Measurements from ENCODE around the gene BICRA.

DNA sequence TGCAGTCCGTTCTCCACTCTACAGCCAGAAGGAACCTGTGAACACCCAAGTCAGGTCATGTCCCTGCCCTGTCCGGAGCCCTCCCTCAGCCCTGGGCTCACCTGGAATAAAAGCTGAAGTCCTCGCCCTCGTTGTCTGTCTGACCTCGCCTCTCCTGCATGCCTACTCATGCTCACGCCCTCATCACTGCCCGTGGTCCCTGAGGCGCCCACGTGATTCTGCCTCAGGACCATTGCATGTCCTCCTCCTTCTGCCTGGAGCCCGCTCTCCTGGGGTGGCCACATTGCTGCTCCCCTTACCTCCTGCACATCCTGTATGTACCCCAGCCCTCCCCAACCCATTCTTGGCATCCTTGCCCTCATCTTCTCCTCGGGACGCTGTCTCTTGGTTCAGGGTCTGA lies 42.2 kb downstream of the BICRA start:
- TF ChIP-seq, protein P1, sequence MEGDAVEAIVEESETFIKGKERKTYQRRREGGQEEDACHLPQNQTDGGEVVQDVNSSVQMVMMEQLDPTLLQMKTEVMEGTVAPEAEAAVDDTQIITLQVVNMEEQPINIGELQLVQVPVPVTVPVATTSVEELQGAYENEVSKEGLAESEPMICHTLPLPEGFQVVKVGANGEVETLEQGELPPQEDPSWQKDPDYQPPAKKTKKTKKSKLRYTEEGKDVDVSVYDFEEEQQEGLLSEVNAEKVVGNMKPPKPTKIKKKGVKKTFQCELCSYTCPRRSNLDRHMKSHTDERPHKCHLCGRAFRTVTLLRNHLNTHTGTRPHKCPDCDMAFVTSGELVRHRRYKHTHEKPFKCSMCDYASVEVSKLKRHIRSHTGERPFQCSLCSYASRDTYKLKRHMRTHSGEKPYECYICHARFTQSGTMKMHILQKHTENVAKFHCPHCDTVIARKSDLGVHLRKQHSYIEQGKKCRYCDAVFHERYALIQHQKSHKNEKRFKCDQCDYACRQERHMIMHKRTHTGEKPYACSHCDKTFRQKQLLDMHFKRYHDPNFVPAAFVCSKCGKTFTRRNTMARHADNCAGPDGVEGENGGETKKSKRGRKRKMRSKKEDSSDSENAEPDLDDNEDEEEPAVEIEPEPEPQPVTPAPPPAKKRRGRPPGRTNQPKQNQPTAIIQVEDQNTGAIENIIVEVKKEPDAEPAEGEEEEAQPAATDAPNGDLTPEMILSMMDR (IDR thresholded peaks at IDR 0.05; ENCODE audit: low read length) = no peak
- TF ChIP-seq EZH2 (IDR thresholded peaks at IDR 0.05; ENCODE audit: borderline replicate concordance, low read length) = no peak
